Activated T-cell treated with anti-CD3 and anti-CD28 coated beads for 24 hours (primary cell): ENCODE data around the gene ITPK1.

ENCODE experiments used
- DNase-seq: peaks from one replicate; pipeline ENCODE4 v3.0.0-alpha.2; 2020; ENCODE audit warnings: low read depth

ITPK1 gene

DNA sequence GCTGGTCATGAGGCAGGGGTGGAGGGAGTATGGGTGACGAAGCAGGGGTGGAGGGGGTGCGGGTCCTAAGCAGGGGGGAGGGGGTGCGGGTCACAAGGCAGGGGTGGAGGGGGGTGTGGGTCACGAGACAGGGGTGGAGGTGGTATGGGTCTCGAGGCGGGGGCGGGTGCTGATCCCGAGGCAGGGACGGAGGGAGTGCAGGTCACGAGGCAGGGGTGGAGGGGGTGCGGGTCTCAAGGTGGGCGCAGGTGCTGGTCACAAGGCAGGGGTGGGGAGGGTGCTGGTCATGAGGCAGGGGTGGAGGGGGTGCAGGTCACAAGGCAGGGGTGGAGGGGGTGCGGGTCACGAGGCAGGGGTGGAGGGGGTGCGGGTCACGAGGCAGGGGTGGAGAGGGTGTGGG is 56.5 kb downstream of the ITPK1 start:
- no peak for DNase-seq

DNA sequence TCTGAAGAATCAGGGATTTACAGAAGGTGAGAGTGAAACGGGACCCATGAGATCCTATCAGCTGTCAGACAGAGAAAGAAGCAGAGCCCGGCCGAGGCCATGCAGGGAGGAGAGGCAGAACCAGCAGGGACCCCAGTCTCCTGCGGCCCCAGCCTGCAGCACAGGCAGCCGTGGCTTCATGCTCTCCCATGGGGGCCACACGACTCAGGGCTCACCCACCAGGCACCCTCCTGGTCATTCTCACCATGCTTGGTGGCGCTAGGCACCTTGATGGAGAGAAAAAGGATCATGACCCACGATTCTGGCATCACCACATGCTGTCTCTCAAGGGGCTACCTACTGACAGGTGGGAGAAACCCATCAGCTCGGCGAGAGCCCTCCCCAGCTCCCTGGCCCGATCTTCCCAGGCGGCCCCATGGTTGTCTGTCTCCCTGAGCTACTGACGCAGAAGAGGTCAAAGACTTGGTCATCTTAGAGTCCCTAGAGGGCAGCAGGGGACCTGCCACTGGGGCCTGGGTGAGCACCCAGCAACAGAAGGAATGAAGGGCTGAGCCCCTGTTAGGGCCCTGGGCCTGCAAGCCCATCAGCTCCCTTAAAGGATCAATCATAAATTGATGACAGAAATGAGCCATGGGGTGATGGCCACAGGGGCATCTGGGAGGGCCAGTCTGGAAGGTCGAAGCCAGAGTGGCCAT is 58.0 kb downstream of the ITPK1 start:
- DNase-seq, result no peak

DNA sequence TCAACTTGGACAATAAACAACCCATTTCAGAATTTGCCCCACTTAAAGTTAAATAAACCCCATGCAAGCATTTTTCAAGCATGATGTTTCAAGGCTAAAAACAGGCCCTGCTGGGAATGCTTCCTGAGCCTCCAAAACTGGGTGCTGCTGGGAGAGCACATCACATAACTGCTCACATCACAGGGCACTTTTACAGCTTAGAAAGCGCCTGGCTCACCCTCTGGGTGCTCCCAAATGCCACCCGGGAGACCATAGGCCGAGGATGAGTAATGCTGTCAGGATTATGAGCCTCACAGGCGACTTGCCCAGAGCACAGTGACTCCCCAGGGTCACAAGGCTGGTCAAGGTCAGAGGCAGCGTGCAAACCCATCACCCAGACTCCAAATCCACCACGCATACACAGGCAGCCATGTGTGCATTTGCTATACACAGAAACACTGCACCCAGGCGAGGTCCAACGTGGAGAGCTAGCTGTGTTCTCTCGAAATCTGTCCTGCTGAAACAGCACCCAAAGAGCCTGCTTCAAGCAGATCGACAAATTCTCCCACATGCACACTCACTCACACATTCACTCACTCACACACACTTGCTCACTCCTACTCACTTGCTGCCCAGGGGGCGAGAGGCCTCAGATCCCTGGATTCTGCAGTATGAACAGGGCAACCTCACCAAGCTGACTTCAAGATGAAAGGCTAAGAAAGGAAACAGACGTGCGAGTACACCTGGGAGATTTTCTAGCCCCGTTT is 58.7 kb downstream of the ITPK1 start:
- no peak for DNase-seq

DNA sequence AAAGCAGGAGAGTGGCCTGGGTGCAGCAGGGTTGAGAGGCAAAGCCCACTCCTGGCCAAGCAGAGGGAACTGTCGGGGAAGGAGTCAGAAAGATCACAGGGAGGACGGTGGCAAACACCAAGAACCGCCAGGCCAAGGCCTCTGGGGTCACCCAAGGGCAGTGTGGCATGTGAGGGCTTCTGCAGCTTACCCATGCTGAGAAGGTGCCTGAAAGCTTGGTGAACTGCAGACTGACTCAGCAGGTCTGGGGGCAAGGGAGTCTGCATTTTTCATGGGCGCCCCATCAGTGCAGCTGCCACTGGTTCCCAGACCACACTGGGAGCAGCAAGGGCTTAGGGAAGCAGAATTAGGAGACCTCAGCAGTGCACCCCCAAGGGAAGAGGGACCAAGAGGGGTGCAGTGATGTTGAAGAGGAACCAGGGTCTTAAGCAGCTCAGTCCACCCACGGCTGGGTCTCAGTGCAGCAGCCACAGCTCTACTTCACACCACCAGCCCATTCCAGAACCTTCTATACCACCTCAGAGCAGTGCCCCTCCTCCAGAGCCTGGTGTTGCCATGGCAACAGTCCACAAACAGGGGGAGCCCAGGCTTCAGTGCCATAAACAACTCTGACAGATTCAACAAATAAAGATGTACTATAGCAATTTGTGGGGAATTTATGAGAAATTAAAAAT is 59.4 kb downstream of the ITPK1 start:
- no peak for DNase-seq

DNA sequence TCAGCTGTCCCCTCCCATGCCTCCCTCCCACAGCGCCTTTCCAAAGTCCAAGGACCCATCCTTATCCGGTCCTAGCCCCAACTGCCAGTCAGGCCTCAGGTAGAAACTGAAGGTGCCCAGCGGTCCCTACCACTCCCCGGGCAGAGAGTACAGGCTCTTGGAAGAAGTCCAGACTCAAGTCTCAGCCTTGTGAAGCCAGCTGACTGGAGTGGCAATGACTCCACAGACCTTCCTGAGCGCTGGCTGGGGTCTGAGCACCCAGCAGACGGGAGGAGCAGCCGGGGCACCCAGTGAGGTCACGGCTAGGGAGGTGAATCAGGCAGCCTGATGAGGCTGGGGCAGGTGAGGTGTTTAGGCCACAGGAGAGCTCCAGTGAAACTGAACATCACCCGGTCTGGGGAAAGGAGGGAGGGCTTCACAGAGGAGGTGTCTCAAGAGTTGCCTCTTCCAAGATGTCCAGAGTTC is 60.0 kb downstream of the ITPK1 start:
- DNase-seq, result no peak

DNA sequence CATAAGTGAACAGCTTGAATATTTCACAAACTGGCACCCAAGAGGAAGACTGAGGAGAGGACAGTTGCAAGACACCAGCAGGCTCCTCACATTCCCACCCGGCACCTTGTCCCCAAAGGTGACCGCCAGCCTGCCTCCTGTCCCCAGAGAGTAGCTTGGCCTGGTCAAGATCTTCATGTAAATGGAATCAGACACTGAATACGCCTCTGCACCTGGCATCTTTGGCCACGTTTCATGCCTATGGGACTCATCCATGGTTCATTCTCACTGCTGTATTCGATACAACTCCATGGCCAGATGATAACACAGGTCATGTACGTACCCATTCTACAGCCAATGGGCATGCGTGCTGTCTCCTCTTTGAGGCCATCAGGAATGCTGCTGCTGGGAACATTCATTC is 60.8 kb downstream of the ITPK1 start:
- DNase-seq, result no peak

DNA sequence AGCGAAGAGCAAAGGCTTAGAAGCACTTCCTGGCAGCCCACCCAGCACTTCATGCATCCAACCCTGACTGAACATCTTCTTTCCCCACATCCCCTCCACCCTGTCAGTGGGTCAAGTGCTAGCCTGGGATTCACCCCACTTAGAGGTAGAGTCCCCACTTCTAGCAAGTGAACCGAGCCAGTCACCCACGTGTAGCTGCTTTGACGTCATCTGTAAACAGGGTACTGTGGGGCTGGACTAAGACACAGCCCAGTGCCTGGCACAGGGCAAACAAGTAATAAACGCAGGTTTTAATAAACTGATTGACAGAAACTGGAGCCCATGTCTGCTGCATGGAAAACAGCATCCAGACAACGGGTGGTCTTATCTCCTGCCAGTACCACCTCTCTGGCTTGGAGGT is 61.7 kb downstream of the ITPK1 start:
- no peak for DNase-seq

DNA sequence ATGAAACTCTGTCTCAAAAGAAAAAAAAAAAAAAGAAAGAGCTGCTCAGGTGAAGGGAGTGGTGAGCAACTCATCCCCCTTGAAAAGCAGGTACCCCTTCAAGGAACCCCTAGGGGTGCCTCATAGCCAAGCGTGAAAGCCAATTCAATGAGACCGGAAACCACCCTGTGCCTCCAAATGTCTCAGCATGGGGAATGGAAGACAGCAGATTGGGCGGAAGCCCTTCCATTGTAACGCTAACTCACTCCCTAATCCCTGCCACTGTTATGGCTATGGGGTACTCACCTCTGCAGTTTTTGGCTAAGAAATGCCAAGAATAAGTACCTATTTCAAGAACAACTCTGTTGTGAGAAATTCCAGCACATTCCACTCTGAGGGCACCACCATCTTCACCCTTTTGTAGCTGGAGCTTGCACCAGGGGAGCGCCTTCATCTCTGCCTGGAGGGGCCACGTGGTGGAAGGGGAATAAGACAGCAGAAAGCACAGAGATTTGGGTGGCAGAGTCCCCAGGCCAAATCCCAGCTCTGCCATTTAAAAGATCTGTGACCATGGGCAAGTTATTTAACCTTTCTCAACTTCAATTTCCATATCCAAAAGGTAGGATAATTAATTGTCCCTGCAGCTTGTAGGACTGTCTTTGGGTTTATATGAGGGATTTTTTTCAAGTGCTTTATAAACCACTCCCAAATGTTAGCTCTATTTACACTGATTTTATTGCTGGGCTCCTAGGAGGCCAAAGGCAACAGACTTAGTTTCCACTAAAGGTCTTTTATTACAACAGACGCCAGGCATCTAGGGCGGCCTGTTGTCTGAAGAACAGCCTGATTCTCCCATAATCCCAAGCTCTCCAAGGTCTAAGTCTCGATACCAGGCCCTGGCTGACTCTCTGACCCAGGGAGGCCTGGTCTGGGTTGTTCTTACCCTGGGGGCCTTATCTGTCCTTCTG is 63.9 kb downstream of the ITPK1 start:
- no peak for DNase-seq

DNA sequence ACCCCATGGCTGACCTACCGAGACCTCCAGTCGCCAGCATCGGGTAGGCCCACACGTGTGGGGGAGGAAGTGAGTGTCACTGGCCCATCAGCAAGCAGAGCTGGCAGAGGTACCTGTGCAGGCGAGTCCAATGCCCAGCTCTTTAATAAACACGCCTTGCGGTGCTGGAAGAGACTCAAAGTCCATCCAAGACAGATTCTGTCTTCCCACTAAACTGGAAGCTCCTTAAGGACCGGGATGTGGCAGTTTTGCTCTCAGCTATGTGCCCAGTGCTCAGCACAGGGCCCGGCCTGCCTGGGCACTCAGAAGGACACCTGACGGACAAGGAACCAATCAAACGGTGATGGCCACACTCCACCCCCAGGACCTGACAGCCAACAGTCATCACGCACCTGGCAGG is 65.0 kb downstream of the ITPK1 start:
- DNase-seq, result no peak

DNA sequence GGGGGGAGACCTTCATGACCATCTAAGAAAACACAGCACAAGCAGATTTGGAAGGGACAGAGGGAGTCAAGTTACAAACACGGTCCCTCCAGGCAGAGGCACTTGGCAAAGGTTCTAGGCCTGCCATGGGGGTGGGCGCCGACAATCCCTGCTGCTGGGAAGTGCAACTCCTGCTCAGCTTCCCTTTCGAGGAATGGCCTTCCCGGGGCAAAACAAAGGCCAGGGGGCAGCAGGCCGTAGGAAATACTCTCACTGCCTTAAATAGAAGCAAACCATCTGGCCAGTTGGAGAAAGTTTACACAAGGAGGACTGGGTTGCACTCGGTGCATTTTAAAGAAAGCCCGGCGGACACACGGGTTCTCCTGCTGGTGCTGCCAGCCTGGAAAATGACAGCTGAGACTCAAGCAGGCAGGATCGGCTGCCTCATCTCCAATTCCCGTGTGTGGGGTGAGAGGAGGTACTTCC is 65.8 kb downstream of the ITPK1 start:
- no peak for DNase-seq

DNA sequence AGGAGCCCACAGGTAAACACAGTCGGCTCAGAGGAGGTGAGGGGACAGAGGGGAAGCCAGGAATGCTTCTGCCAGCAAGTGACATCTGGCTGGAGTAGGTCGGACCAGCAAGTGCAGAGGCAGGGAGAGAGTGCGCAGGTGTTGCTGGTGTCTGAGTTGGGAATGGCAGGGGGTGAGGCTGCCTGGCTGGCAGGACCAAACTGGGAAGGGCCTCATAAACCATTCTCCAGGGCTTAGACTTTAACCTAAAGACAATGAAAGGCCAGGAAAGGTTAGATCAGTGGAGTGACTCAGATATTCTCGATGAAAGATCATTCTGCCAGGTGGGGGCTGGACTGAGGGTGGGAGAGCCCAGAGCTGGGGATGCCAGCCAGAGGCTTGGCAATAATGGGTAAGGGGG is 66.4 kb downstream of the ITPK1 start:
- no peak for DNase-seq

DNA sequence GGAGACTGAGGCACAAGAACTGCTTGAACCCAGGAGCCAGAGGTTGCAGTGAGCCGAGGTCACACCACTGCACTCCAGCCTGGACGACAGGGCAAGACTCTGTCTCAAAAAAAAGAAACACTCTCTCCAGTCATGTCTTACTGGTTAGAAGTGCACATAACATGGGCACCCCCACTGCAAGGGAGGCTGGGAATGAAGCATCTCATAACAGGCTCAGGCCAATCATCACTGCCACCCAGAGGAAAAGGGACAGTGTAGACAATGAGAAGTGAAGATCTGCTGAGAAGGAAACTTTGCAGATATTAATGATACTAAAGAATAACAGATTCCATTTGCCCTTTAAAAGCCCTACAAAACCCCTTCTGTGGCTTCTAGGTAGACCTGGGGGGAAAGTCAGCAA is 66.9 kb downstream of the ITPK1 start:
- no peak for DNase-seq

DNA sequence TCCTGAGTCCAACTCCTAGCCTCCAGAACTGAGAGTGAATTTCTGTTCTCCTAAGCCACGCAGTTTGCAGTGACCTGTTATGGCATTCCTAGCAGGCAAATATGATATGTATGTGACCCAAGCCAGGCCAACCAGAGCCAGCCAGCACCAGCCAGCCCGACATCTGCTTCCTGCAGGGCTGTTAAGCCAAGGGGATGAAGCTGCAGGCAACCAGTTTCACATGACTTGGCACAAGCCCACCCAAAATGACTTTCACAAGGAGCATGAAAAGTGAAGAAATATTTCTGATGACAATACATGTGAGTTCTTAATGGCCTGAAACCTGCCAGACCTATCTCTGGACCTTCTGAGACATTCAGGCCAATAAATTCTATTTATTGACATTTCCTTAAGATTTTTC is 68.1 kb downstream of the ITPK1 start:
- no peak for DNase-seq

DNA sequence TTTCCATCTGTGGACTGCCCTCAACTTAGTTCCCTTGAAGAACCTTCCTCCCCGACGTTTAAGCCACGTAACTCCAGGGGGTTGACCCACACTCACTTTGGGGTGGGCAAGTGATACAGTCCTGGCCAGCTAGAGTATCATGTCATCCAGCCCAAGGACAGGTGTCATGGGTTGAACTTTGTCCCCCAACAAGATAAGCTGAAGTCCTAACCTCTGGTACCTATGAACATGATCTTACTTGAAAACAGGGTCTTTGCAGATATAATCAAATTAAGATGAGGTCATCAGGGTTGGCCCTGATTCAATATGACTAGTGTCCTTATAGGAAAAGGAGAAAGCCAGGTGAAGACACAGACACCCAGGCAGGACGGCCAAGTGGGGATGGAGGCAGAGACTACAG is 68.6 kb downstream of the ITPK1 start:
- no peak for DNase-seq

DNA sequence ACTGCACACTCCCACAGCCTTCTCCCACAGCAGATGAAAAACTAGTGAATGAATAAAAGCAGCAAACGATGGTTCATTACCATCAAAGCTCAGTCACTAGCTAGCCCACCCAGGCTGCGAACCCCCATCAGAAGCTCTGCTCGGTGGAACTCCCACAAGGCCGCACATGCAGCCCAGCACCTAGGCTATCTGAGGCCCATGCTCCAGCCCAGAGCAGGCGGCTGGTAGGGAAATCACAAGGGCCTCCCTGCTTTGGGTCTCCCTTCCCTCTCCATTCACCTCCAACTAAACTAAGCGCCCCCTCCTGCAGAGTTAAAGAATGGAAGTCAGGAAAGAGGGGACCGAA is 69.0 kb downstream of the ITPK1 start:
- no peak for DNase-seq

DNA sequence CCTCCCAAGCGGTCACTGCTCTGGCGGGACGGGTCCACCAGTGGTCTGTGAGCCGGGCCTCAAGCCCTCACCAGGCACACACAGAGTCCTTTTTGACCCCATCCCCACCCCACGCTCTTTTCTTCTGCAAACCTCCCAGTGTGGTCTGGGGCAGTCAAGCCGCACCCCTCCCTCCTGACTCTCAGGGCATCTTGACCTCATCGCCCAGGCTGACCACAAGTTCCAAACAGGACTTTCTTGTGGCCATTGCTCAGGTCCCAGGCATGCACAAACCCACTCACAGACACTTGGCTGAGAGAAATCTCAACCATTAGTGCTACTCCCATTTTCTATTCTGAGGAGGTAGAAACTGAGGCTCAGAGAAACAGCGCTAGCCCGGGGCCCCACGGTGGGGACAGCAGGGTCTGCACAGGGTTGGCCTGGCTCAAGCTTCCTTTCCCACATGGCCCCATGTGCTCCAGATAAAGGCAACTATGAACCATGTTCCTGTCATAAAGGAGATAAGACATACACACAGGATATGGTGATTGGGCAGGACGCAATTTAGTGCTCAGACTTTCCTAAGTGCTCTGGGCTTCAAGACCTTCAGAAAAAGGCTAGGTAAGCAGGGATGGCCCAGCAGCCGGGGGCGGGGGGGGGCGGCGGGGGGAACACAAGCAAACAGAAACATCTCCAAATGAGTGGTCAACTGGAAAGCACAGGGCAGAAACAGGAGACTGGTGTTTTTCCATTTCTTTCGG is 69.6 kb downstream of the ITPK1 start:
- no peak for DNase-seq

DNA sequence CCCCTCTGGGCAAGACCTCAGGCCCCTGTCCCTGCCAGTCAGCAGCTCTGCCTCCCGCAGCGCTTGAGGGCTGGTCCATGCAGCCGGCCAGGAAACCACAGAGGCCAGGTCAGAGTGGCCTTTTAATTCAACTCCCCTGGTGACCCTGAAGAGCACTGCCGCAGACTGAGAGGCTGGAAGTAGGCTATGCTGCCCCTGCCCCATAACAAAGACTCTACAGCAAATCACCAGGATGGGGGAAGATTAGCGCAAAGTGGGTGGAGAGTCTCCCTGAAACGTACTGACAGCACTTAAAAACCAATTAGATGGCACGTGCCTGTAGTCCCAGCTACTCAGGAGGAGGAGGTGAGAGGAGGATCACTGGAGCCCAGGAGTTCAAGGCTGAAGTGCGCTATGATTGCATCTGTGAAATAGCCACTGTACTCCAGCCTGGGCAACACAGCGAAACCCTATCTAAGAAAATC is 70.5 kb downstream of the ITPK1 start:
- no peak for DNase-seq

DNA sequence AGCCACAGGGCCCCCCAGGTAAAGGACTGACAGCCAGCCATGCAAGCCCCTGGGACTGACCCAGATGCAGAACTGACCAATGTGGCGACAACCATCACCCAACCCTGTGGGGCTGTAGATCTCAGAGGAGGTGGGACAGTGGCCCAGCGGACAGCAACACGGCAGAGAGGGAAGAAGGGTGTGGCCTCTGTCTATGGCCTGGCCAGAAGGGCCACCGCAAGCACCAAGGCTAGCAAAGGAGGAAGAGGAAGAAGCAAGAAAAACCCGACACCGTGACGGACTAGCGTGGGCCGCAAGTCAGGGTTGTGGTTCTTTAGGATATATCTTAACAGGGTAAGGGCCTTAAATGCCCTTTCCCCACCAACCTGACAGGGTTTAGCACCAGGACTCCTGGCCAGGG is 71.2 kb downstream of the ITPK1 start:
- no peak for DNase-seq

DNA sequence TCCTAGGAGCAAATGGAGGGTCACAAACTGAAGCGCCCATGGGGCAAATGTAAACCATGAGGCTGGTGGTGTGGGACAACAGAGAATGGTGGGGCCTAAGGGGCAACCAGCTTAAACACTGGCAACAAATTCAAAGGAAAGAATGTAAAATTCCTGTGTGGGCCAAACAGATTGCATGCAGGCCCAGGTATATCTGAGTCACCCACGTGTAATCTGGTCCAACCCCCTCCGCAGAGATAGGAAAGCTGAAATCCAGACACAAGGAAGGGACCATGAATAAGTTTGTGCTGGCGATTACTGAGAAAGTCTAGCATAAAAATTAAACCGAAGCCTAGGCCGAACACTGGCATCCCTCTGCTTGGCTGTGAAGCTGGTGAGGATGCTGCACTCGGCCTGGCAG is 71.6 kb downstream of the ITPK1 start:
- no peak for DNase-seq

DNA sequence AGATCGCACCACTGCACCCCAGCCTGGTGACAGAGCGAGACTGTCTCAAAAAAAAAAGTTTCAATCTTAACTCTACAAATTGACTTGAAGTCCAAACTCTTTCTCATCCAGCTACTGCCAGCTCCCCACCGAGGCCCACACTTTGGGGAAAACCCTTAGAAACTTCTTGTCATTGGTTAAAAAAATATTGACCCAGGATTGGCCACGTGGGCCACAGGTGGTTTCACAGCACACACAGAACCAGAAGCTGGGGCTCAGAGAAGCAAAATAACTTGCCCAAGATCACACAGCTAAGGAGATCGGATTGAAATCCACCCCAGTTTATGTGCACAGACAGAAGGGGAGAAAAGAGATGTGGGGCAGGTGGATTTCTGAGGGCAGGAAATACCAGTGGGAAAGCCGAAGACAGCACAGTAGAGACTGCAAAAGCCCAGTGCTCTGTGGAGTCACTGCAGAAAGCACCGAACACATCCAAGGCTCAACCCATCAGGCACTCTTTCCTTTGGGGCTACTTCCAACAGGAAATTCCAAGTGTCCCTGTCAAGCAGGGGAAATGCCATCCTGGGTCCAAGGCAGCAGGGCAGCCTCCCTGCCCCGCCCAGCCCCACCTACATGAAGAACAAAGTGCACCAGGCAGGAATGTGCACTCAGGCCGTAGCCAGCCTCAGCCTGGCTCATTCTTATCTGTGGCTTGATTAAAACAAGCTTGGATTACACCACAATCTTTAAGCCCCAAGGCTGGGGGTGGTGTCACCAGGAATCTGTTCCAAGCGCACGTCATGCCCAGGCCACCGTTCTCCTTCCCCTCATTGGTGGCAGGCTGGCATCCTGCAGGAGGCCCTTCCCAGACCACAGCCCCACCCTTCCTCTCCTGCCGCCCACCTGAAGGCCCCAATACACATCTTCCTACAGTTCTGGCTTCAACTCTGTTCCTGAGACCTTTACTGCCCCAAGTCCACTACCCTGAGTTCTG is 72.5 kb downstream of the ITPK1 start:
- no peak for DNase-seq
